Urinary bladder (tissue), 4 donors: ENCODE results near the gene MRFAP1. TPM values are rescaled to one million over a fixed set of nuclear protein-coding genes. Genes with fewer than 3 reads are reported as not detected.

Experiments
- DNase-seq: peaks from one replicate; pipeline ENCODE4 v3.0.0-alpha.2; 2015; ENCODE audit errors: extremely low spot score
- H3K27ac ChIP-seq: one replicate; pipeline ENCODE4 v1.5.1; 2013; ENCODE audit warnings: low read depth, mild to moderate bottlenecking, moderate library complexity
- H3K36me3 ChIP-seq: one replicate; pipeline ENCODE4 v1.6.1; 2013; ENCODE audit warnings: mild to moderate bottlenecking, moderate library complexity; ENCODE audit not compliant: insufficient read depth
- H3K4me1 ChIP-seq: one replicate; pipeline ENCODE4 v1.6.1; 2013; ENCODE audit warnings: mild to moderate bottlenecking, moderate library complexity; ENCODE audit not compliant: insufficient read depth
- H3K4me3 ChIP-seq: one replicate; pipeline ENCODE4 v1.5.1; 2013; ENCODE audit warnings: low read depth, low read length
- WGBS: extraction: QIAGEN DNeasy Blood & Tissue Kit; methylation state at CpG from one replicate; pipeline ENCODE4 v1.1.7; 2013; 5-methylcytosine and 5-hydroxymethylcytosine counted together
- polyA plus RNA-seq: library from polyadenylated mRNA; stranded (reverse); fragments of 200-250 nt; gene quantifications from one replicate; pipeline ENCODE4 v1.2.3, GENCODE V29; 2013
- total RNA-seq: library from RNA; depleted of rRNA; stranded (reverse); fragments of >200 nt; gene quantifications from one replicate; pipeline ENCODE4 v1.2.3, GENCODE V29; 2014
- donor health status: healthy with polysubstance abuse.
- donor health status: healthy.

MRFAP1 gene
- total and polyA plus RNA-seq, 2 donors = 81.2 to 384 TPM

- Histone ChIP-seq H3K4me3 (no peak overlapping the region), H3K4me1 (peaks cover 1% of the 10 kb centered on the region), H3K36me3 (no peaks in the 10 kb centered on the region), H3K27ac (peak overlapping the region; percentile 76)
- no peak for DNase-seq
- 81% methylated on average over 15 of the region's 15 CpGs for WGBS
Measured at GRCh38 chr4:6689506-6689960, 49.0 kb downstream of the MRFAP1 start.

Other genes starting within 250 kb of the MRFAP1 start
- gene PPP2R2C, start 168.1 kb upstream of the MRFAP1 start, total RNA-seq = 3.0 TPM
- gene PPP2R2C, start 168.1 kb upstream of the MRFAP1 start, polyA plus RNA-seq = 0.94 TPM
- gene MAN2B2, start 65.5 kb upstream of the MRFAP1 start, total RNA-seq = 11.1 TPM
- 37.7 TPM for gene MAN2B2, start 65.5 kb upstream of the MRFAP1 start, polyA plus RNA-seq
- gene S100P, start 53.2 kb downstream of the MRFAP1 start, total RNA-seq = 88.9 TPM
- gene S100P, start 53.2 kb downstream of the MRFAP1 start, polyA plus RNA-seq = 203 TPM
- 56.0 TPM for gene MRFAP1L1, start 69.2 kb downstream of the MRFAP1 start, total RNA-seq
- gene MRFAP1L1, start 69.2 kb downstream of the MRFAP1 start, polyA plus RNA-seq = 73.1 TPM
- 5.6 TPM for gene BLOC1S4, start 75.5 kb downstream of the MRFAP1 start, total RNA-seq
- gene BLOC1S4, start 75.5 kb downstream of the MRFAP1 start, polyA plus RNA-seq = 12.4 TPM
- gene KIAA0232, start 142.0 kb downstream of the MRFAP1 start, total RNA-seq = 32.8 TPM
- gene KIAA0232, start 142.0 kb downstream of the MRFAP1 start, polyA plus RNA-seq = 18.8 TPM